HG03064 (cell line): ENCODE measurements around the gene USP32.
A peak's percentile ranks its signal among the peaks of the same experiment; 100 is the strongest.
"Not testable (repeated sequence)": the region's sequence is repeated elsewhere in the genome, so short reads cannot be mapped to it uniquely, and the experiment has no call there.

Experiments used
- ATAC-seq: cut with Tn5 transposase; IDR thresholded peaks from one replicate; pipeline ENCODE4 v1.9.1; 2021; ENCODE audit warnings: low read depth; ENCODE audit not compliant: unreplicated experiment

Gene USP32

GRCh38 chr17:60403962-60404361, 12.0 kb upstream of the USP32 start:
- no peak for ATAC-seq

- no peak for ATAC-seq
Measured at GRCh38 chr17:60403523-60403810, 11.5 kb upstream of the USP32 start.

GRCh38 chr17:60401819-60402218, 9.9 kb upstream of the USP32 start:
- ATAC-seq: no peak

- ATAC-seq: no peak
Measured at GRCh38 chr17:60398227-60398959, 6.5 kb upstream of the USP32 start.

GRCh38 chr17:60396412-60396811, 4.5 kb upstream of the USP32 start:
- ATAC-seq: no peak

GRCh38 chr17:60395508-60396065, 3.7 kb upstream of the USP32 start:
- ATAC-seq: no peak

GRCh38 chr17:60393840-60394723, 2.1 kb upstream of the USP32 start:
- no peak for ATAC-seq

- ATAC-seq: no peak
Measured at GRCh38 chr17:60392845-60393702, 1.1 kb upstream of the USP32 start.

GRCh38 chr17:60391471-60392041, 377 bp downstream of the USP32 start:
- ATAC-seq: peak; percentile 16

GRCh38 chr17:60390925-60391470, 935 bp downstream of the USP32 start:
- ATAC-seq: no peak

GRCh38 chr17:60390186-60390585, 1.7 kb downstream of the USP32 start:
- no peak for ATAC-seq

- ATAC-seq: no peak
Measured at GRCh38 chr17:60388742-60389141, 3.2 kb downstream of the USP32 start.

- ATAC-seq: no peak
Measured at GRCh38 chr17:60387666-60388065, 4.3 kb downstream of the USP32 start.

- ATAC-seq: no peak
Measured at GRCh38 chr17:60386147-60387058, 5.5 kb downstream of the USP32 start.

GRCh38 chr17:60384921-60385320, 7.0 kb downstream of the USP32 start:
- ATAC-seq: not testable (repeated sequence)

- no peak for ATAC-seq
Measured at GRCh38 chr17:60383379-60383778, 8.6 kb downstream of the USP32 start.

GRCh38 chr17:60381958-60382357, 10.0 kb downstream of the USP32 start:
- no peak for ATAC-seq

GRCh38 chr17:60379461-60379860, 12.5 kb downstream of the USP32 start:
- ATAC-seq: not testable (repeated sequence)

GRCh38 chr17:60378187-60378586, 13.7 kb downstream of the USP32 start:
- not testable (repeated sequence) for ATAC-seq
